Sigmoid colon (tissue), 7 donors: ENCODE results near the gene RBP7. TPM values are rescaled to one million over a fixed set of nuclear protein-coding genes. Genes with fewer than 3 reads are reported as not detected.

Experiments used
- DNase-seq: peaks from one replicate; pipeline ENCODE4 v3.0.0-alpha.2; 2019
- H3K27ac ChIP-seq, 4 donors: fragments of 200-600 bp; sonication (generic); one replicate each; pipeline ENCODE4 v1.5.1; 2016 to 2019; ENCODE audit warnings: mild to moderate bottlenecking in 1 of 4
- H3K27me3 ChIP-seq, 3 donors: fragments of 200-600 bp; sonication (generic); one replicate each; pipeline ENCODE4 v1.5.1; 2019; ENCODE audit warnings: mild to moderate bottlenecking in 1 of 3
- H3K36me3 ChIP-seq, 4 donors: fragments of 200-600 bp; sonication (generic); one replicate each; pipeline ENCODE4 v1.5.1; 2016 to 2019
- H3K4me1 ChIP-seq, 4 donors: fragments of 200-600 bp; sonication (generic); one replicate each; pipeline ENCODE4 v1.5.1; 2017 to 2019
- H3K4me3 ChIP-seq, 4 donors: fragments of 200-600 bp; sonication (generic); one replicate each; pipeline ENCODE4 v1.5.1; 2017 to 2019; ENCODE audit warnings: mild to moderate bottlenecking in 2 of 4, moderate library complexity in 1 of 4
- H3K9me3 ChIP-seq, 4 donors: fragments of 200-600 bp in 3 of 4; sonication (generic) in 3 of 4; one replicate each; pipeline versions ENCODE4 v1.5.1 to v1.6.1; 2013 to 2019
- EP300 ChIP-seq, 4 donors: sonication (generic); formaldehyde crosslinking; IDR thresholded peaks; one replicate each; pipeline ENCODE4 v1.6.1; 2017; ENCODE audit warnings: antibody characterized with exemption in 4 of 4
- POLR2A ChIP-seq, 2 donors: fragments of 450-650 bp; IDR thresholded peaks; one replicate each; pipeline ENCODE4 v1.6.1; 2016; ENCODE audit warnings: antibody characterized with exemption in 2 of 2, mild to moderate bottlenecking in 2 of 2, moderate library complexity in 2 of 2
- POLR2AphosphoS5 ChIP-seq, 4 donors: sonication (generic); formaldehyde crosslinking; IDR thresholded peaks; one replicate each; pipeline ENCODE4 v1.6.1; 2017; ENCODE audit warnings: antibody characterized with exemption in 4 of 4
- WGBS, 2 donors: extraction: QIAGEN DNeasy Blood & Tissue Kit; methylation state at CpG; one replicate each; pipeline ENCODE4 v1.1.7; 2013; 5-methylcytosine and 5-hydroxymethylcytosine counted together
- intact Hi-C: fragments of 100-400 bp; cut with DNase I; formaldehyde crosslinking; loops from one replicate; pipeline ENCODE4 v1.15.1; 2023
- polyA plus RNA-seq, 3 donors: library from polyadenylated mRNA; stranded (reverse); fragments of 200-250 nt; gene quantifications; one replicate each; pipeline ENCODE4 v1.2.3, GENCODE V29; 2013
- small RNA-seq, 3 donors: library from RNA; depleted of rRNA; stranded (forward); fragments of <200 nt; gene quantifications; one replicate each; pipeline ENCODE3, GENCODE V24; 2016
- total RNA-seq, 4 donors: library from RNA; depleted of rRNA; stranded (reverse); fragments of >200 nt; gene quantifications; one replicate each; pipeline ENCODE4 v1.1.0, GENCODE V29; 2016
- TF ChIP-seq, protein P1 (sequence below), 4 experiments: fragments of 450-650 bp in 3 of 4; fragments of 200-600 bp in 1 of 4; IDR thresholded peaks; one replicate each; pipeline ENCODE4 v1.5.1; 2016 to 2019; ENCODE audit warnings: antibody characterized with exemption in 4 of 4, mild to moderate bottlenecking in 3 of 4, moderate library complexity in 2 of 4
- donor health status: healthy with polysubstance abuse.
- donor health status: Bipolar disorder and iron deficiency.
- donor health status: healthy.

The RBP7 gene
- total and polyA plus RNA-seq, 7 donors: 4.2 to 13.2 (median 10.0) TPM

DNA sequence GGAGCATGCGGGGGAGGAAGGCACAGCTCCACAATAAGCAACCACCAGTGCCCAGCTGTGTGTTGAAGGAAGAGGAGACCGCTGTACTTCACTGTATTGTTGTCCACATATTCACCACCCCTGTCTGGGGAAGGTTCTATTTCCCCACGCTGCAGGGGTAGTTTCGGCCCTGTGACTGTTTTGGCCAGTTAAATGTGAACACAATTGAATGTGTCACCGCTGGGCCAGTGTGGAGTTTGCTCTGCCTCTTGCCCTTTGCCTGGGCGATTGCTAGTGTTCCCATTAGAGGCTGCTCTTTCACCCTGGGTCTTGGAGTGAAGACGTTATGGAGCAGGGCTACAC lies 68.3 kb downstream of the RBP7 start:
- no peak overlapping the region for H3K4me3 ChIP-seq
- WGBS, 2 donors: 87 to 90% methylated on average over 7 of the region's 7 CpGs
- no peaks in the 10 kb centered on the region for H3K9me3 ChIP-seq
- TF ChIP-seq POLR2A (IDR thresholded peaks at IDR 0.05) (no peak), POLR2AphosphoS5 (IDR thresholded peaks at IDR 0.05) (no peak), EP300 (IDR thresholded peaks at IDR 0.05) (no peak)
- TF ChIP-seq, protein P1, sequence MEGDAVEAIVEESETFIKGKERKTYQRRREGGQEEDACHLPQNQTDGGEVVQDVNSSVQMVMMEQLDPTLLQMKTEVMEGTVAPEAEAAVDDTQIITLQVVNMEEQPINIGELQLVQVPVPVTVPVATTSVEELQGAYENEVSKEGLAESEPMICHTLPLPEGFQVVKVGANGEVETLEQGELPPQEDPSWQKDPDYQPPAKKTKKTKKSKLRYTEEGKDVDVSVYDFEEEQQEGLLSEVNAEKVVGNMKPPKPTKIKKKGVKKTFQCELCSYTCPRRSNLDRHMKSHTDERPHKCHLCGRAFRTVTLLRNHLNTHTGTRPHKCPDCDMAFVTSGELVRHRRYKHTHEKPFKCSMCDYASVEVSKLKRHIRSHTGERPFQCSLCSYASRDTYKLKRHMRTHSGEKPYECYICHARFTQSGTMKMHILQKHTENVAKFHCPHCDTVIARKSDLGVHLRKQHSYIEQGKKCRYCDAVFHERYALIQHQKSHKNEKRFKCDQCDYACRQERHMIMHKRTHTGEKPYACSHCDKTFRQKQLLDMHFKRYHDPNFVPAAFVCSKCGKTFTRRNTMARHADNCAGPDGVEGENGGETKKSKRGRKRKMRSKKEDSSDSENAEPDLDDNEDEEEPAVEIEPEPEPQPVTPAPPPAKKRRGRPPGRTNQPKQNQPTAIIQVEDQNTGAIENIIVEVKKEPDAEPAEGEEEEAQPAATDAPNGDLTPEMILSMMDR (IDR thresholded peaks at IDR 0.05): no peak
- no peaks in the 10 kb centered on the region for H3K27me3 ChIP-seq
- intact Hi-C loops: loop anchor here (5.0 kb wide), 1 partner anchor 42 kb away; no protein-coding TSS in a partner anchor
- H3K27ac ChIP-seq: peak overlapping the region in 2 of 4 donors; percentile 80 to 87
- H3K4me1 ChIP-seq: peaks cover 0 to 74% (median 45%) of the 10 kb centered on the region in 4 donors
- no peaks in the 10 kb centered on the region for H3K36me3 ChIP-seq
- no peak for DNase-seq

Small RNAs within 50 kb of the gene (small RNA-seq; reads per million reads assigned to genes)
- gene MIR5697: 0 reads per million in 3 donors

Other genes with a start within 250 kb of the RBP7 start
- gene CLSTN1, start 173.3 kb upstream of the RBP7 start, total RNA-seq: 10 to 100 TPM; 33.9 to 71.2 (median 36.4) TPM
- gene CLSTN1, start 173.3 kb upstream of the RBP7 start, polyA plus RNA-seq: 100 to 1,000 TPM in 1 of 3 donors, 10 to 100 TPM in 2; 21.0 to 105 (median 28.9) TPM
- 10 to 100 TPM in 3 of 4 donors, 1 to 10 TPM in 1; 9.2 to 18.2 (median 13.7) TPM for gene CTNNBIP1, start 87.0 kb upstream of the RBP7 start, total RNA-seq
- 10 to 100 TPM; 19.8 to 20.3 (median 19.9) TPM for gene CTNNBIP1, start 87.0 kb upstream of the RBP7 start, polyA plus RNA-seq
- 10 to 100 TPM; 25.1 to 29.6 (median 27.3) TPM for gene LZIC, start 53.8 kb upstream of the RBP7 start, total RNA-seq
- gene LZIC, start 53.8 kb upstream of the RBP7 start, polyA plus RNA-seq: 10 to 100 TPM; 23.7 to 50.4 (median 39.6) TPM
- 1 to 10 TPM; 5.1 to 9.7 (median 6.7) TPM for gene NMNAT1, start 53.8 kb upstream of the RBP7 start, total RNA-seq
- gene NMNAT1, start 53.8 kb upstream of the RBP7 start, polyA plus RNA-seq: 10 to 100 TPM; 12.0 to 14.6 (median 13.2) TPM
- gene UBE4B, start 35.7 kb downstream of the RBP7 start, total RNA-seq: 100 to 1,000 TPM in 1 of 4 donors, 10 to 100 TPM in 3; 47.8 to 124 (median 59.4) TPM
- gene UBE4B, start 35.7 kb downstream of the RBP7 start, polyA plus RNA-seq: 10 to 100 TPM; 10.2 to 22.6 (median 12.7) TPM
- gene KIF1B, start 213.3 kb downstream of the RBP7 start, total RNA-seq: 10 to 100 TPM; 46.4 to 78.4 (median 52.8) TPM
- gene KIF1B, start 213.3 kb downstream of the RBP7 start, polyA plus RNA-seq: 10 to 100 TPM in 1 of 3 donors, 1 to 10 TPM in 2; 4.8 to 14.5 (median 5.1) TPM